Lower leg skin (tissue), 4 donors: ENCODE measurements around the gene DOCK9. TPM values are rescaled to one million over a fixed set of nuclear protein-coding genes. Genes with fewer than 3 reads are reported as not detected.

Experiments
- DNase-seq, 2 donors: peaks; one replicate each; pipeline ENCODE4 v3.0.0-alpha.2; 2019; ENCODE audit warnings: low spot score in 2 of 2
- H3K4me3 ChIP-seq: fragments of 200-600 bp; sonication (generic); 2 replicates; pipeline ENCODE4 v1.5.1; 2017; ENCODE audit warnings: mild to moderate bottlenecking, low read depth; ENCODE audit not compliant: poor library complexity, severe bottlenecking
- CTCF ChIP-seq, 3 donors: fragments of 450-650 bp; IDR thresholded peaks; one replicate each; pipeline ENCODE4 v1.5.1; 2016; ENCODE audit warnings: antibody characterized with exemption in 3 of 3, mild to moderate bottlenecking in 3 of 3, moderate library complexity in 2 of 3
- POLR2A ChIP-seq, 2 donors: fragments of 450-650 bp; IDR thresholded peaks; one replicate each; pipeline ENCODE4 v1.6.1; 2016 to 2017; ENCODE audit warnings: antibody characterized with exemption in 2 of 2, mild to moderate bottlenecking in 1 of 2, moderate library complexity in 1 of 2
- WGBS, 2 donors: methylation state at CpG; one replicate each; pipeline ENCODE4 v1.1.5; 2018; 5-methylcytosine and 5-hydroxymethylcytosine counted together
- intact Hi-C: fragments of 100-400 bp; cut with DNase I; formaldehyde crosslinking; loops from one replicate; pipeline ENCODE4 v1.15.0; 2023; ENCODE audit warnings: low total_unique reads
- total RNA-seq, 4 donors: library from RNA; depleted of rRNA; stranded (reverse); fragments of >200 nt; gene quantifications; one replicate each; pipeline ENCODE4 v1.1.0, GENCODE V29; 2016

Gene DOCK9
- total RNA-seq, 4 donors from 2014 or later = 189 to 292 (median 271) TPM

GRCh38 chr13:98923641-98924397, 54.0 kb downstream of the DOCK9 start:
- 64 to 65% methylated on average over 11 of the region's 11 CpGs for WGBS, 2 donors
- no peak for DNase-seq
- TF ChIP-seq POLR2A (IDR thresholded peaks at IDR 0.05) (no peak), CTCF (IDR thresholded peaks at IDR 0.05) (no peak)
- intact Hi-C loops = no loop called here
- no peak overlapping the region for H3K4me3 ChIP-seq

DNA sequence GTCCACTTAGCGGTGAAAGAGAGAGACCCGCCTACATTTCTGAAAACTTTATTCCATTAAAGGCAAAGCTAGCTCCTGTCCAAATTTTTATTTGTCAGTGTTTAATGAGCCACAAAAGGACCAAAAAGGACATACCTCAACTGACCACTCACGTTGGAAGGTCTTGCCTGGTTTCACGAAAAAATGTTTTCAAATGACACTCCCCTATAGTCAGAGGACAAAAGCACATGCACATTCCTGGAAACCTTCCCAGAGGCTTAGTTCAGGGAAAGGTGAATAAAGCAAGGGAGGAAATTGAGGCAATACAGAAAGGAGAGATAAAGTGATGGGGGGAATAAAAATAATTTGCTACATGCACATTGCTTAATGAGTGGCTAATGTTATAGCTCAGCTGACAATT, 55.6 kb downstream of the DOCK9 start:
- no peak for TF ChIP-seq CTCF (IDR thresholded peaks at IDR 0.05)
- TF ChIP-seq POLR2A (IDR thresholded peaks at IDR 0.05) = no peak
- H3K4me3 ChIP-seq = no peak overlapping the region
- intact Hi-C loops = no loop called here
- DNase-seq = no peak
- WGBS, 2 donors = 87 to 92% methylated on average over 4 of the region's 4 CpGs

DNA sequence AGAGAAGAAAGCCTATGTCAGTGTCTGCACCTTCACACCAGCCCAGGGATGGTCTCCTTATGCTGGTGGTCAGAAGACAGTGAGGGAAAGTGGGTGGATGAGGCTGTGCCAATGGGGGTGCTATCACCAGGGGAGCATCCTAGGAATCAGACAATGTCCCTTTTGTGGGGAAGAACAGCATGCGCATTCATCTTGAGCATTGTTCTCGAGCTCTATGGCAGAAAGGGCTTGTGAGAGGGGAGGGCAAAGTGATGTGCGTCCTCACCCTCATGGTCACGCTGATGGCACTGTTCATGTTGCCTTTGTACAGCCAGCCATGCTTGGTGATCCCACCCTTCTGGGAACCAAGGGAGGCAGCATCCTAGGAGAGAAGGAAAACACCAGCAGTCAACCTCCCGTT, 56.1 kb downstream of the DOCK9 start:
- WGBS, 2 donors = 96 to 99% methylated on average over 5 of the region's 5 CpGs
- intact Hi-C loops = no loop called here
- TF ChIP-seq CTCF (IDR thresholded peaks at IDR 0.05) = no peak
- TF ChIP-seq POLR2A (IDR thresholded peaks at IDR 0.05) = no peak
- H3K4me3 ChIP-seq = no peak overlapping the region
- DNase-seq = no peak

DNA sequence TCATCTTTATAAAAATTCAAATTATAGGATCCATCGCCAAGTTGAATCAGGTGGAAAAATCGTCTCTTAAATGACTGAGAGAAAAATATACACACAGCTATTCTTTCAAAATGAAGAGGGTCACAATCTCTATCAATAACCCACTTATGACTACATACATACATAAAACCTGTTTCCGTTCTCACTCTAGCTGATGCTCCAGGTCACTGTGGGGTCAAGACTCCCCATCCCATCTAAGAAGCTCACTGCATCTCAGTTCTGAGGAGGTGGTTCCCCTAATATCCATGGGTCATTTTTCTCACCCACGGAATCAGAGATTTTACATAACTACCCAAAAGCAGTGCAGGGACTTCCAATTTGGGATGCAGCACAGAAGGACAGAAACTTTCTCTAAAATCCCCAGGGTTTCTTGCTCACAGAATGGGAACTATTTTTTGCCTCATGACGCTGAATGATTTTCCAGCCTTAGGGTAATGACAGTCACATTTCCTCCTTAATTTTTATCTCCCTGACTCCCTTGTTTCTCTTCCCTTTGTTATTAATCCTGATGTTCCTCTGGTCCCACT, 56.8 kb downstream of the DOCK9 start:
- WGBS, 2 donors = 87 to 90% methylated on average over 5 of the region's 5 CpGs
- no peak overlapping the region for H3K4me3 ChIP-seq
- intact Hi-C loops = no loop called here
- TF ChIP-seq CTCF (IDR thresholded peaks at IDR 0.05) = no peak
- TF ChIP-seq POLR2A (IDR thresholded peaks at IDR 0.05) = no peak
- no peak for DNase-seq

DNA sequence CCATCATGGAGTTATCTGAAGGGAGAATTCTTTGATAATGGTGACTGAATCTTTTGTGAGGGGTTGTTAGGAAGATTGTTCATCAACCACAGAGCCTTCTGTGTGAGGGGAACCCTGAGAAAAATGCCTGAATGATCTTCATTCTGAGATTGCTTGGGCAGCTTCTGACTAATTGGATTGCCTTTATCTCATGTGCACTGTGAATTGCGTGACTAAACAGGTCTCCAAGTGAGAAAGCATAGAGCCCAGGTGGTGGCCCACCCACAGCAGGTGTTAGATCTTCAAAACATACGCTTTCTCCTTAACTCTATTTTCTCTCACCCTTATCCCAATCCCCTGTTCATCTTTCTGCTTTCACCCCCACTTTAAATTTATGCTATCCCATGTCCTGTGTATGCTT, 58.3 kb downstream of the DOCK9 start:
- WGBS, 2 donors = 95 to 98% methylated on average over 2 of the region's 2 CpGs
- intact Hi-C loops = no loop called here
- H3K4me3 ChIP-seq = no peak overlapping the region
- TF ChIP-seq CTCF (IDR thresholded peaks at IDR 0.05) (no peak), POLR2A (IDR thresholded peaks at IDR 0.05) (no peak)
- DNase-seq = no peak
